Fibroblast of gingiva (primary cell): Measurements from ENCODE around the gene RNF138.
"Not testable (repeated sequence)": the region's sequence is repeated elsewhere in the genome, so short reads cannot be mapped to it uniquely, and the experiment has no call there.

Source experiments
- DNase-seq: peaks from one replicate; pipeline ENCODE4 v3.0.0-alpha.2; 2011; ENCODE audit warnings: low read depth

The RNF138 gene

GRCh38 chr18:32175265-32175664 lies 83.6 kb downstream of the RNF138 start:
- DNase-seq: no peak

GRCh38 chr18:32176745-32177144 lies 85.1 kb downstream of the RNF138 start:
- not testable (repeated sequence) for DNase-seq

GRCh38 chr18:32177530-32177929 lies 85.9 kb downstream of the RNF138 start:
- DNase-seq: no peak
